ENCODE data around the gene TVP23C. TPM values are rescaled to one million over a fixed set of nuclear protein-coding genes. Genes with fewer than 3 reads are reported as not detected.

Gene TVP23C
- total RNA-seq, 1 experiment from 2014 or later = 16.9 TPM

DNA sequence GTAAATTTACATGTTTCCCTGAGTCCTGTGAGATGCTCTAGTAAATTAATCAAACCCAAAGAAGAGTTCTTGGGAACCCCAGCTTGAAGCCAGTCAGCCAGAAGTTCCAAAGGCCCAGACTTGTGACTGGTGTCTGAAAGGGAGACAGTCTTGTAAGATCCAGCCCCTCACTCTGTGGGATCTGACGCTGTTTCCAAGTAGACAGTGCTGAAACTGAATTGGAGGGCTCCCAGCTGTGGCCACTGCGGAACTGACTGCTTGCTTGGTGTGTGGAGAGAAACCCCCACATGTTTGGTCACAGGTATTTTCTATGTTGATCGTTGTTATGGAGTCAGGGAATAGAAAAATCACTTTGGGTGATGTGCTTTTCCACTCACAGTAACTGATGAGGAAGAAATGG lies 90.4 kb downstream of the TVP23C start:
- Histone ChIP-seq H4K20me1 (ENCODE audit: control insufficient read depth, insufficient read depth, insufficient read length) (no peaks in the 10 kb centered on the region), H3K9ac (ENCODE audit: extremely low read depth, insufficient read length, low read length) (no peak overlapping the region), H2AK5ac (ENCODE audit: insufficient read length, low read length) (no peak overlapping the region), H3K9me3 (ENCODE audit: control insufficient read depth, low read depth, low read length) (no peaks in the 10 kb centered on the region), H3K27ac (ENCODE audit: insufficient read length, low read depth, low read length) (no peak overlapping the region), H2BK20ac (ENCODE audit: low read depth, low read length, poor library complexity, severe bottlenecking) (no peak overlapping the region), H2AFZ (ENCODE audit: low read length) (no peak overlapping the region), H2BK5ac (ENCODE audit: insufficient read length, low read length) (no peak overlapping the region), H3K27me3 (ENCODE audit: insufficient read depth, low read length) (no peaks in the 10 kb centered on the region), H3K14ac (ENCODE audit: insufficient read depth, low read length) (no peak overlapping the region), H2BK12ac (ENCODE audit: insufficient read length, low read depth, low read length) (no peak overlapping the region), H3K79me1 (ENCODE audit: insufficient read depth, low read depth, low read length, poor library complexity, severe bottlenecking) (no peaks in the 10 kb centered on the region), H3K56ac (ENCODE audit: insufficient read length, low read depth, low read length) (no peak overlapping the region), H4K8ac (replicated peaks; ENCODE audit: insufficient read length, low read depth, low read length) (no peak overlapping the region), H3T11ph (ENCODE audit: low read length) (no peak overlapping the region), H4K91ac (ENCODE audit: insufficient read length, low read depth, low read length) (no peak overlapping the region), H2BK120ac (ENCODE audit: low read depth, low read length, poor library complexity, severe bottlenecking) (no peak overlapping the region), H3K18ac (ENCODE audit: insufficient read length, low read depth, low read length) (no peak overlapping the region), H3K4me2 (ENCODE audit: insufficient read depth, insufficient read length, low read length) (no peak overlapping the region), H2BK15ac (ENCODE audit: low read depth, low read length) (no peak overlapping the region), H3K4me1 (ENCODE audit: insufficient read depth, low read length) (no peaks in the 10 kb centered on the region; the same call in 1 of the 2 replicates), H4K5ac (ENCODE audit: insufficient read length, low read depth, low read length) (no peak overlapping the region), H3K23me2 (ENCODE audit: insufficient read length, low read depth, low read length, poor library complexity, severe bottlenecking) (no peaks in the 10 kb centered on the region), H3K79me2 (ENCODE audit: insufficient read depth, low read length) (no peaks in the 10 kb centered on the region), H3K4ac (ENCODE audit: low read depth, low read length) (no peak overlapping the region), H3K23ac (ENCODE audit: insufficient read length, low read depth, low read length) (no peak overlapping the region)
- Mint-ChIP-seq H3K27ac (no peak overlapping the region), H3K9me3 (no peaks in the 10 kb centered on the region), H3K4me3 (no peak overlapping the region), H3K4me1 (peaks cover 11 to 13% of the 10 kb centered on the region in 2 experiments), H3K27me3 (ENCODE audit: low read depth) (no peaks in the 10 kb centered on the region), H3K36me3 (ENCODE audit: insufficient read depth in 1 of 3, low read depth in 3 of 3) (peaks cover 0 to 4% (median 0%) of the 10 kb centered on the region in 3 experiments; a peak in 4 of 7 replicates)
- WGBS (ENCODE audit: extremely low coverage, insufficient read length, low lambda C conversion rate) = no CpG with 5 or more reads among the region's 3 CpGs
- no peak for TF ChIP-seq CTCF (conservative IDR thresholded peaks at IDR 0.05)
- DNase-seq = no peak

Data from H9 (cell line).